HCT116 (cell line): Measurements from ENCODE around the gene LIPN. TPM values are rescaled to one million over a fixed set of nuclear protein-coding genes. Genes with fewer than 3 reads are reported as not detected.

Experiments used
- ATAC-seq: fragments of 200-7000 bp; cut with Tn5 transposase; 2 replicates; pipeline ENCODE4 v1.9.1; 2020; ENCODE audit warnings: mild to moderate bottlenecking, moderate library complexity
- BruUV-seq: library from RNA; stranded (reverse); fragments of 400-500 nt; replicated peaks from 2 replicates; lab custom pipeline; 2021; lab: Mats Ljungman, UMichigan
- CTCF ChIA-PET: fragments of 300-600 bp; sonication (Branson Sonifier 250); formaldehyde crosslinking; loops from one replicate; lab custom pipeline; 2021; ENCODE audit warnings: antibody characterized with exemption; lab: Charles Lee
- POLR2A ChIA-PET: fragments of 300-600, 350-600 bp; sonication (Branson Sonifier 250); formaldehyde crosslinking; loops from one replicate; lab custom pipeline; 2021; ENCODE audit warnings: antibody characterized with exemption; lab: Charles Lee
- RAD21 ChIA-PET, 2 experiments: fragments of 300-600 bp; sonication (Branson Sonifier 250); formaldehyde crosslinking; loops; one replicate each; lab custom pipeline; 2023; ENCODE audit warnings: low total read pairs in 2 of 2; ENCODE audit not compliant: uncharacterized antibody in 2 of 2, unreplicated experiment in 2 of 2, low non-redundant PET in 1 of 2; lab: Charles Lee
- DNase-seq: peaks from one replicate; pipeline ENCODE4 v3.0.0-alpha.2; 2010; ENCODE audit warnings: low read depth, low spot score
- H2AFZ ChIP-seq: fragments of 200-600 bp; shearing (Covaris generic), sonication (generic); 2 replicates; pipeline ENCODE4 v1.6.1; 2017; ENCODE audit warnings: low read depth, mixed run types, mixed read lengths, antibody characterized with exemption, low read length; ENCODE audit not compliant: poor library complexity, severe bottlenecking
- H3K27ac ChIP-seq: 2 replicates; pipeline ENCODE4 v1.5.1; 2012; ENCODE audit warnings: low read depth, low read length
- H3K27me3 ChIP-seq: fragments of 200-600 bp; sonication (generic); 2 replicates; pipeline ENCODE4 v1.6.1; 2016; ENCODE audit warnings: mixed run types, low read length, mixed read lengths; ENCODE audit not compliant: insufficient read depth
- H3K36me3 ChIP-seq, 2 experiments: fragments of 200-500 bp in 1 of 2; fragments of 200-600 bp in 1 of 2; sonication (Bioruptor generic) in 1 of 2; sonication (generic) in 1 of 2; 2 replicates each; pipeline versions ENCODE4 v1.5.1 to v1.6.1; 2014 to 2016; ENCODE audit warnings: low read length in 2 of 2, inconsistent platforms in 1 of 2, mixed read lengths in 1 of 2, mixed run types in 1 of 2; ENCODE audit not compliant: insufficient read depth in 2 of 2, control insufficient read depth in 1 of 2
- H3K4me1 ChIP-seq, 2 experiments: fragments of 200-600 bp in 1 of 2; sonication (generic) in 1 of 2; 2 replicates each; pipeline versions ENCODE4 v1.5.1 to v1.6.1; 2012 to 2017; ENCODE audit warnings: low read length in 2 of 2, inconsistent platforms in 1 of 2, mild to moderate bottlenecking in 1 of 2, mixed read lengths in 1 of 2, mixed run types in 1 of 2, moderate library complexity in 1 of 2; ENCODE audit not compliant: insufficient read depth in 2 of 2, control insufficient read depth in 1 of 2
- H3K4me2 ChIP-seq: fragments of 200-600 bp; sonication (generic); 2 replicates; pipeline ENCODE4 v1.6.1; 2017; ENCODE audit warnings: mixed run types, low read length, mixed read lengths
- H3K4me3 ChIP-seq, 2 experiments: fragments of 200-600 bp in 1 of 2; sonication (generic) in 1 of 2; replicated peaks in 1 of 2; 2 replicates each; pipeline ENCODE4 v1.5.1; 2011 to 2016; ENCODE audit warnings: low read length in 2 of 2, control low read depth in 1 of 2, low read depth in 1 of 2, mild to moderate bottlenecking in 1 of 2, mixed read lengths in 1 of 2, mixed run types in 1 of 2
- H3K79me2 ChIP-seq: fragments of 200-600 bp; sonication (generic); 2 replicates; pipeline ENCODE4 v1.6.1; 2017; ENCODE audit warnings: mild to moderate bottlenecking, mixed run types, low read length, moderate library complexity, mixed read lengths; ENCODE audit not compliant: insufficient read depth
- H3K9ac ChIP-seq: fragments of 200-600 bp; sonication (generic); 2 replicates; pipeline ENCODE4 v1.6.1; 2016; ENCODE audit warnings: low read length, mixed read lengths
- H3K9me2 ChIP-seq: fragments of 200-600 bp; sonication (generic), shearing (Covaris generic); 2 replicates; pipeline ENCODE4 v1.6.1; 2017; ENCODE audit warnings: mixed run types, mild to moderate bottlenecking, moderate library complexity; ENCODE audit not compliant: insufficient read depth
- H3K9me3 ChIP-seq, 2 experiments: fragments of 200-500 bp in 1 of 2; fragments of 200-600 bp in 1 of 2; sonication (Bioruptor generic) in 1 of 2; sonication (generic) in 1 of 2; 2 replicates each; pipeline ENCODE4 v1.6.1; 2014 to 2017; ENCODE audit warnings: low read length in 2 of 2, mixed read lengths in 2 of 2, inconsistent platforms in 1 of 2, low read depth in 1 of 2, mild to moderate bottlenecking in 1 of 2, mixed run types in 1 of 2, moderate library complexity in 1 of 2; ENCODE audit not compliant: control insufficient read depth in 1 of 2, insufficient read depth in 1 of 2
- H4K20me1 ChIP-seq: fragments of 200-600 bp; sonication (generic), shearing (Covaris generic); 2 replicates; pipeline ENCODE4 v1.6.1; 2017; ENCODE audit warnings: mixed run types, mild to moderate bottlenecking, moderate library complexity; ENCODE audit not compliant: insufficient read depth
- EGR1 ChIP-seq: IDR thresholded peaks from 2 replicates; pipeline ENCODE4 v1.6.1; 2012; ENCODE audit warnings: low read depth
- EZH2 ChIP-seq: fragments of 200-600 bp; sonication (generic); IDR thresholded peaks from 2 replicates; pipeline ENCODE4 v1.6.1; 2017; ENCODE audit warnings: antibody characterized with exemption, mixed run types
- FOSL1 ChIP-seq: IDR thresholded peaks from 2 replicates; pipeline ENCODE4 v1.6.1; 2012; ENCODE audit warnings: low read depth
- POLR2AphosphoS5 ChIP-seq: IDR thresholded peaks from 2 replicates; pipeline ENCODE4 v1.6.1; 2011; ENCODE audit warnings: mild to moderate bottlenecking, low read depth, low read length, moderate library complexity
- SP1 ChIP-seq: IDR thresholded peaks from 2 replicates; pipeline ENCODE4 v1.6.1; 2012; ENCODE audit warnings: low read depth
- SRF ChIP-seq: IDR thresholded peaks from 2 replicates; pipeline ENCODE4 v1.6.1; 2012; ENCODE audit warnings: low read depth
- TCF7L2 ChIP-seq: IDR thresholded peaks from 2 replicates; pipeline ENCODE4 v1.7.0; 2011; ENCODE audit warnings: borderline replicate concordance, inconsistent platforms; ENCODE audit not compliant: insufficient read depth, insufficient read length; ENCODE audit errors: extremely low read depth
- YY1 ChIP-seq: IDR thresholded peaks from 2 replicates; pipeline ENCODE4 v1.6.1; 2011; ENCODE audit warnings: low read length, low read depth, moderate library complexity, mild to moderate bottlenecking; ENCODE audit not compliant: insufficient replicate concordance; ENCODE audit errors: extremely low read depth
- ZFX ChIP-seq: fragments of 450-650 bp; IDR thresholded peaks from 2 replicates; pipeline ENCODE4 v1.6.1; 2017
- intact Hi-C: fragments of 100-400 bp; cut with micrococcal nuclease; formaldehyde crosslinking; loops from 2 replicates; pipeline ENCODE4 v1.10.0; 2022
- total RNA-seq: library from RNA; stranded (reverse); gene quantifications from one replicate; pipeline ENCODE4 v1.2.1, GENCODE V29; 2021; ENCODE audit not compliant: unreplicated experiment
- TF ChIP-seq, protein P1 (sequence below), 3 experiments: fragments of 200-600 bp in 1 of 3; sonication (generic) in 1 of 3; IDR thresholded peaks in 2 of 3; conservative IDR thresholded peaks in 1 of 3; 2 replicates each; pipeline ENCODE4 v1.5.1; 2012 to 2017; ENCODE audit warnings: low read depth in 2 of 3, low read length in 2 of 3, antibody characterized with exemption in 1 of 3, borderline replicate concordance in 1 of 3, control low read depth in 1 of 3, mild to moderate bottlenecking in 1 of 3, mixed read lengths in 1 of 3, mixed run types in 1 of 3, moderate library complexity in 1 of 3; ENCODE audit not compliant: insufficient read depth in 1 of 3
- TF ChIP-seq, protein P2 (sequence below): IDR thresholded peaks from 2 replicates; pipeline ENCODE4 v1.6.1; 2012; ENCODE audit warnings: low read depth

Gene LIPN
- total RNA-seq, 1 experiment from 2014 or later = not detected

DNA sequence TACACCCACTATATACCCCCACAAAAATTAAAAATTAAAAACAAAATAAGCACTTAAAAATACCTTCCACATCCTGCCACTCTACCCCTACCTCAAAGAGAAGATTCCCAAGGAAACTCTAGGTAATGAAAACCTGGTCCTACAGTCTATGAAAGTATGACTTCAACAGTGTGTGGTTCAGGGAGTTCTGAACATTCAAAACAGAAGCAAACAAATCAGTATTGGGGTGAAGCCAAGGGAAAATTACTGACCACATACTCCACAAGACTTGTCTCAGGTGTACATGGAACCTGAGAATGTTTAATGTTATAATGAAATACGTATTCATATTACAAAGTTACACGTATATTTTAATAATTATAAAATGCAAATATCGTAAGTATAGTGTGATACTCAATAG, 22.4 kb downstream of the LIPN start:
- no peak overlapping the region for H3K9ac ChIP-seq
- no peak overlapping the region for H3K4me3 ChIP-seq
- no peak for TF ChIP-seq FOSL1
- TF ChIP-seq SP1 = no peak
- no peak for TF ChIP-seq TCF7L2
- TF ChIP-seq, protein P1, sequence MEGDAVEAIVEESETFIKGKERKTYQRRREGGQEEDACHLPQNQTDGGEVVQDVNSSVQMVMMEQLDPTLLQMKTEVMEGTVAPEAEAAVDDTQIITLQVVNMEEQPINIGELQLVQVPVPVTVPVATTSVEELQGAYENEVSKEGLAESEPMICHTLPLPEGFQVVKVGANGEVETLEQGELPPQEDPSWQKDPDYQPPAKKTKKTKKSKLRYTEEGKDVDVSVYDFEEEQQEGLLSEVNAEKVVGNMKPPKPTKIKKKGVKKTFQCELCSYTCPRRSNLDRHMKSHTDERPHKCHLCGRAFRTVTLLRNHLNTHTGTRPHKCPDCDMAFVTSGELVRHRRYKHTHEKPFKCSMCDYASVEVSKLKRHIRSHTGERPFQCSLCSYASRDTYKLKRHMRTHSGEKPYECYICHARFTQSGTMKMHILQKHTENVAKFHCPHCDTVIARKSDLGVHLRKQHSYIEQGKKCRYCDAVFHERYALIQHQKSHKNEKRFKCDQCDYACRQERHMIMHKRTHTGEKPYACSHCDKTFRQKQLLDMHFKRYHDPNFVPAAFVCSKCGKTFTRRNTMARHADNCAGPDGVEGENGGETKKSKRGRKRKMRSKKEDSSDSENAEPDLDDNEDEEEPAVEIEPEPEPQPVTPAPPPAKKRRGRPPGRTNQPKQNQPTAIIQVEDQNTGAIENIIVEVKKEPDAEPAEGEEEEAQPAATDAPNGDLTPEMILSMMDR (IDR thresholded peaks at IDR 0.05 in 2 of 3, conservative IDR thresholded peaks at IDR 0.05 in 1 of 3; ENCODE audit: borderline replicate concordance in 1 of 3, insufficient read depth in 1 of 3, low read depth in 2 of 3, low read length in 2 of 3) = no peak
- no peak for TF ChIP-seq EGR1
- TF ChIP-seq YY1 = no peak
- TF ChIP-seq EZH2 = no peak
- TF ChIP-seq ZFX = no peak
- TF ChIP-seq POLR2AphosphoS5 = no peak
- TF ChIP-seq, protein P2, sequence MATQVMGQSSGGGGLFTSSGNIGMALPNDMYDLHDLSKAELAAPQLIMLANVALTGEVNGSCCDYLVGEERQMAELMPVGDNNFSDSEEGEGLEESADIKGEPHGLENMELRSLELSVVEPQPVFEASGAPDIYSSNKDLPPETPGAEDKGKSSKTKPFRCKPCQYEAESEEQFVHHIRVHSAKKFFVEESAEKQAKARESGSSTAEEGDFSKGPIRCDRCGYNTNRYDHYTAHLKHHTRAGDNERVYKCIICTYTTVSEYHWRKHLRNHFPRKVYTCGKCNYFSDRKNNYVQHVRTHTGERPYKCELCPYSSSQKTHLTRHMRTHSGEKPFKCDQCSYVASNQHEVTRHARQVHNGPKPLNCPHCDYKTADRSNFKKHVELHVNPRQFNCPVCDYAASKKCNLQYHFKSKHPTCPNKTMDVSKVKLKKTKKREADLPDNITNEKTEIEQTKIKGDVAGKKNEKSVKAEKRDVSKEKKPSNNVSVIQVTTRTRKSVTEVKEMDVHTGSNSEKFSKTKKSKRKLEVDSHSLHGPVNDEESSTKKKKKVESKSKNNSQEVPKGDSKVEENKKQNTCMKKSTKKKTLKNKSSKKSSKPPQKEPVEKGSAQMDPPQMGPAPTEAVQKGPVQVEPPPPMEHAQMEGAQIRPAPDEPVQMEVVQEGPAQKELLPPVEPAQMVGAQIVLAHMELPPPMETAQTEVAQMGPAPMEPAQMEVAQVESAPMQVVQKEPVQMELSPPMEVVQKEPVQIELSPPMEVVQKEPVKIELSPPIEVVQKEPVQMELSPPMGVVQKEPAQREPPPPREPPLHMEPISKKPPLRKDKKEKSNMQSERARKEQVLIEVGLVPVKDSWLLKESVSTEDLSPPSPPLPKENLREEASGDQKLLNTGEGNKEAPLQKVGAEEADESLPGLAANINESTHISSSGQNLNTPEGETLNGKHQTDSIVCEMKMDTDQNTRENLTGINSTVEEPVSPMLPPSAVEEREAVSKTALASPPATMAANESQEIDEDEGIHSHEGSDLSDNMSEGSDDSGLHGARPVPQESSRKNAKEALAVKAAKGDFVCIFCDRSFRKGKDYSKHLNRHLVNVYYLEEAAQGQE = no peak
- TF ChIP-seq SRF = no peak
- DNase-seq (no peak), ATAC-seq (no peak)
- ChIA-PET POLR2A (no interaction called here), RAD21 (no interaction called here), CTCF (no interaction called here)
- H2AFZ ChIP-seq = no peak overlapping the region
- no peaks in the 10 kb centered on the region for H3K27me3 ChIP-seq
- H4K20me1 ChIP-seq = no peaks in the 10 kb centered on the region
- BruUV-seq = no TSS peak
- no peak overlapping the region for H3K27ac ChIP-seq
- no peaks in the 10 kb centered on the region for H3K79me2 ChIP-seq
- no peaks in the 10 kb centered on the region for H3K36me3 ChIP-seq
- H3K9me3 ChIP-seq = no peaks in the 10 kb centered on the region
- H3K4me1 ChIP-seq = no peaks in the 10 kb centered on the region
- H3K9me2 ChIP-seq = no peaks in the 10 kb centered on the region; the same call in 1 of the 2 replicates
- intact Hi-C loops = no loop called here
- H3K4me2 ChIP-seq = no peak overlapping the region
